GM18520 (cell line): ENCODE measurements around the gene DDRGK1.
"Not testable (repeated sequence)": the region's sequence is repeated elsewhere in the genome, so short reads cannot be mapped to it uniquely, and the experiment has no call there.

Source experiments
- ATAC-seq: cut with Tn5 transposase; IDR thresholded peaks from one replicate; pipeline ENCODE4 v1.9.1; 2021; ENCODE audit not compliant: unreplicated experiment

Gene DDRGK1

GRCh38 chr20:3166338-3166912 lies 38.1 kb downstream of the DDRGK1 start:
- ATAC-seq, result no peak

- ATAC-seq, result no peak
Measured at GRCh38 chr20:3165473-3166337, 38.8 kb downstream of the DDRGK1 start.

- ATAC-seq, result no peak
Measured at GRCh38 chr20:3164763-3165410, 39.6 kb downstream of the DDRGK1 start.

GRCh38 chr20:3164043-3164762 lies 40.3 kb downstream of the DDRGK1 start:
- ATAC-seq, result no peak

- ATAC-seq, result no peak
Measured at GRCh38 chr20:3163099-3164042, 41.1 kb downstream of the DDRGK1 start.

GRCh38 chr20:3162080-3162611 lies 42.3 kb downstream of the DDRGK1 start:
- no peak for ATAC-seq

GRCh38 chr20:3161316-3162079 lies 43.0 kb downstream of the DDRGK1 start:
- no peak for ATAC-seq

GRCh38 chr20:3160418-3160817 lies 44.1 kb downstream of the DDRGK1 start:
- no peak for ATAC-seq

- no peak for ATAC-seq
Measured at GRCh38 chr20:3158968-3159431, 45.5 kb downstream of the DDRGK1 start.

- no peak for ATAC-seq
Measured at GRCh38 chr20:3157817-3158216, 46.7 kb downstream of the DDRGK1 start.

GRCh38 chr20:3156811-3157619 lies 47.5 kb downstream of the DDRGK1 start:
- peak; percentile 50 for ATAC-seq

GRCh38 chr20:3152057-3152644 lies 52.3 kb downstream of the DDRGK1 start:
- not testable (repeated sequence) for ATAC-seq

- ATAC-seq, result no peak
Measured at GRCh38 chr20:3150908-3151307, 53.6 kb downstream of the DDRGK1 start.

GRCh38 chr20:3146732-3147341 lies 57.6 kb downstream of the DDRGK1 start:
- ATAC-seq, result no peak

GRCh38 chr20:3141757-3142156 lies 62.7 kb downstream of the DDRGK1 start:
- ATAC-seq, result no peak
